Activated CD4-positive, alpha-beta T cell treated with anti-CD3 and anti-CD28 coated beads for 1 hour (primary cell): ENCODE results near the gene KLHDC3.

Experiments used
- DNase-seq: peaks from one replicate; pipeline ENCODE4 v3.0.0-alpha.2; 2020

The KLHDC3 gene

GRCh38 chr6:43059168-43060033 is 45.4 kb downstream of the KLHDC3 start, which contains the start of the genes KLC4 and MRPL2:
KLC4 (plus strand) TSS chr6:43059631; CDS start chr6:43061336, 1,705 bp downstream.
MRPL2 (minus strand) TSS chr6:43059434; CDS start chr6:43059381, 53 bp downstream.
- peak; percentile 97 for DNase-seq

DNA sequence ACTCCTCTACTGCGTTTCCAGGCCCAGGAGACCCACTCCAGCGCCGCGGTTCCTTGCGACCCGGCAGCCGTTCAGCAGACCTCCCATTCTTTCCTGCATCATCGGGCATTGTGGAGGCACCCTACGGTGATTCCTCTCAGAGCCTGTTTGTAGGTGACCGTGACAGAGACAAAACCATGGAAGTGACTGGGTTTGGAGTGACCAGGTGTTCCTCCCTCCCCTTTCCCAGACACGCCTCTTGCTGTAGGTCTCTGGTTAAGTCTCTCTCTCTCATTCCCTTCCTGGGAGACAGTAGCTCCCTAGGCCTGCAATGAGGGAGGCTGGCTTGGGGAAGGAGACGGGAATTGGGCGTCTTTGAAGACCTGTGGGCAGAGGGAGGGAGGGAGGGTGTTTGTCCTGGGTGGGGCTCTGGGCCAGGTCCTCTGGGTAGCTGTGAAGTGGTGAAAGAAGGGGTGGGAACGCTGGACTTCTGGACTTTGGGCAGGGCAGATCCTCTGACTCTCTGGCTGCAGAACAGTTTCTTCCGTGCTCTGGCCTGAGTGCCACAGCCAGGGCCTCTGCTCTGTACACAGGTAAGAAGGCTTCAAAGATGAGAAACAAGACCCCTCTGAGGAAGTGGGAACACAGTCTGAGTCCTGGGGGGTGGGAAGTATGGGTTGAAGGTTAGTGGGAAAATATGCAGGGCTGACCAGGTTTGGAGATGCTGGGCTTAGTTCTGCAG is 46.1 kb downstream of the KLHDC3 start:
- no peak for DNase-seq

GRCh38 chr6:43060755-43061633 is 46.9 kb downstream of the KLHDC3 start:
- DNase-seq, result no peak

DNA sequence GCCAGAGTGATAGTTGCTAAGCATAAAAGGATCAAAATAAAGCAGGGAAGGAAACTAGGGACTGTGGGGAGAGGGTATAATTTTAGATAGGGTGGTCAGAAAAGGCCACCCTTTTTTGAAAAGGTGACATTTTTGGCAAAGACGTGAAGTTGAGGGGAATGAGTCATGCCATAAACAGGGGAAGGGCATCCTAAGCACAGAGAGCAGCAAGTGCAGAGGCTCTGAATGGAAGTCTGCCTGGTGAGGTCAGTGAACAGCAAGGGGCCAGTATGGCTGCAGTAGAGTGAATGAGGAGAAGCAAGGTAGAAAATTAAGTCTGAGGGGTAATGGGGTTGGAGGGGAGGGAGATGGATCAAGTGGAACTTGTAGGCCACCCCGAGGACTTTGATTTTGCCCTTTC is 47.8 kb downstream of the KLHDC3 start:
- DNase-seq, result no peak

GRCh38 chr6:43062818-43063217 is 48.8 kb downstream of the KLHDC3 start:
- DNase-seq, result no peak

DNA sequence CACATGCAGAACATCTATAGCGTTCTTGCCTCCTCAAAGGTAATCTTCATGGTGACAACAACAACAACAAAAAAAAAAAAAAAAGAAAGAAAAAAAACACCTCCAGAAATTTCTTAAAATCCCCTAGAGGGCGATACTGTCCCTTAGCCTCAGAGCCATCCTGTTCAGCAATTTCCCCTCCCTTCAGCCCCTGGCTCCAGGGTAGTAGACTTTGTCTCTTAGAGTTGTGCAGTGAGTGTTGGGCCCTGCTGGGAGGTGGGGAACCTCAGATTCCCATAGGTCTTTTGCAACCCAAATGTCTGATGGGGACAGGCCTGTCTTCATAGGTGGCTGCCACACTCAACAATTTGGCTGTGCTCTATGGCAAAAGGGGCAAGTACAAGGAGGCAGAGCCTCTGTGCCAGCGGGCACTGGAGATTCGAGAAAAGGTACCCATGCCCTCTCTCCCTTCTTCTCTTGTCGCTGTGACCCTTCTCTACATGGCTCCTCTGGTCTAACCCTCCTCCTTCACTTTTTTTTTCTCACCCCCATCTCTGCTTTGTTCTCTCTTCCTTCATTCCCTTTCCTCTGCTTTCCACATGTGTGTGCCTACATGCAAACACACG is 56.1 kb downstream of the KLHDC3 start:
- no peak for DNase-seq
